Measurements from ENCODE around the gene SPATA6.

The SPATA6 gene

DNA sequence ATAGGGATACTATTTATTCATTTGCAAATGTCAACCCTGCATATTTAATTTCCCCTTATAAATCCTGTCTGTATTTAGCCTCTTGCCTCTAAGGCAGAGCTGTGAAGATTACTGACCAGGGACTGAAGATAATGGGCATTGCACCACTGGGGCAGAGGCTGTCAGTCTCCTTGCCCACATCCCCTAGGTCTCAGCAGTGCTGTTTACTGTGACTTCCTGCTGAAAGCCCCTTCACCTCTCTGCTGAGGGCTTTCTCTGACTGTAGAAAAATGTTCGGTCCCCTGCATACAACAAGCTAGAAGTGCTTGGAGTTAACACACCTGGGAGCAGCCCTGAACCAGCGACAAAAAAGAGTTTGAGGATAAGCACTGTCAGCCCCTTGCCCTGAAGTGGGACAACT is 220.7 kb downstream of the SPATA6 start:
- TF ChIP-seq JUND (IDR thresholded peaks at IDR 0.05; ENCODE audit: low read depth), result no peak
- in situ Hi-C loops (cut with HindIII; ENCODE audit: low pct_unique_long_range_greater_than_20kb, low sequenced_read_pairs), result no loop called here
- DNase-seq (ENCODE audit: low read depth in 1 of 2, low spot score in 1 of 2), result no peak

DNA sequence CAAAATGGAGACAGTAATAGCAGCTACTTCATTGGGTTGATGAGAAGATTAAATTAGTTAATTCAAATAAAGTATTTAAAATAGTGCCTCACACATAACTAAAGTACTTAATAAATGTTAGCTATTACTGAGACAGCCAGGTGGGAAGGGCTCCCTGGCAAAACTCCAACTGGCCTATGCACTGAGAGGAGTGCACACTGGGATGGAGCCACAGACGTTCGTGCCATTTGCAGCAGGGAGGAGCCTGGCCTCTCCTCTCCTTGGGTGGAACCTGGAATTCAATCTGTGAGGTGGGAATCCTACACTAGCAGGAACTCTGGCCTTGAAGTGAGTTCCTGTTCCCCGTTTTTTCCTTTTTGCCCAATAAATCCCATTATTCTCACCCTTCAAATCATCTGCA is 221.4 kb downstream of the SPATA6 start:
- in situ Hi-C loops (cut with HindIII; ENCODE audit: low pct_unique_long_range_greater_than_20kb, low sequenced_read_pairs), result no loop called here
- DNase-seq (ENCODE audit: low read depth in 1 of 2, low spot score in 1 of 2), result no peak
- TF ChIP-seq JUND (IDR thresholded peaks at IDR 0.05; ENCODE audit: low read depth), result no peak

DNA sequence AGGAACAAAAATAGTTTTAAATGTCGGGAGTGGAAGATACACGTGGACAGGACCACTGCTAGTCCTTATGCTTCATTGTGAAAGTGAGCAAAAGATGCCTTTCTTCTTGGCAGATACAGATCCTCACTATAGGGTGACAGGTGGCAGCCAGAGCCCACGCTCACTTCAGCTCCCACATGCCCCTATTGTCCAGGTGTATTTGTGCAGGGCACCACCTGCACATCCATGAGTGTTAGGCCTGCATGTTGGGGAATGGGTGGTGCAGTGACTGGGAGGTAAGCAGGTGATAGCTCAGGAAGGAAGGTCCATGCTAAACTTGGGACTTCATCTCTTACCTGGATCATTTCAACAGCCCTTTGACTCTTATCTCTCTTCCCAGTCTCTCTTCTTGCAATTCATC is 222.1 kb downstream of the SPATA6 start:
- in situ Hi-C loops (cut with HindIII; ENCODE audit: low pct_unique_long_range_greater_than_20kb, low sequenced_read_pairs), result no loop called here
- DNase-seq (ENCODE audit: low read depth in 1 of 2, low spot score in 1 of 2), result no peak
- no peak for TF ChIP-seq JUND (IDR thresholded peaks at IDR 0.05; ENCODE audit: low read depth)

DNA sequence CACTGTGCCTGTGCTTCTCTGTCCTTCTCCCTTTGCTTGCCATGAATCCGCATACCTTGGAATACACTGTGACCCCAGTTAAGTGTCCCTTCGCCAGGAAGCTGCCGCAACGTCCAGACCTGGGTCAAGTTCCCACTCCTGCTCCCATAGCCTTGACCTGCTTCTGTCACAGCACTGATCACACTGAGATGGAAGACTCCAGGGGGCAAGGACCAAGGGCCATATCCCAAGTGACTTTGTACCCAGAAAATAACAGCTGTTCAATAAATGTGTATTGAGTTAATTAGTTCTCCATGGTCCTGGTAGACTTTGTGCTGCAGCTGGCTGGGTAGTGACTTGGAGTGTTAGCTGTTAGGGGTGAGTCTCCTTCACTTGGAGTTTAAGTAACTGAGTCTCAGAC is 223.6 kb downstream of the SPATA6 start:
- no peak for TF ChIP-seq JUND (IDR thresholded peaks at IDR 0.05; ENCODE audit: low read depth)
- in situ Hi-C loops (cut with HindIII; ENCODE audit: low pct_unique_long_range_greater_than_20kb, low sequenced_read_pairs), result no loop called here
- no peak for DNase-seq (ENCODE audit: low read depth in 1 of 2, low spot score in 1 of 2)

DNA sequence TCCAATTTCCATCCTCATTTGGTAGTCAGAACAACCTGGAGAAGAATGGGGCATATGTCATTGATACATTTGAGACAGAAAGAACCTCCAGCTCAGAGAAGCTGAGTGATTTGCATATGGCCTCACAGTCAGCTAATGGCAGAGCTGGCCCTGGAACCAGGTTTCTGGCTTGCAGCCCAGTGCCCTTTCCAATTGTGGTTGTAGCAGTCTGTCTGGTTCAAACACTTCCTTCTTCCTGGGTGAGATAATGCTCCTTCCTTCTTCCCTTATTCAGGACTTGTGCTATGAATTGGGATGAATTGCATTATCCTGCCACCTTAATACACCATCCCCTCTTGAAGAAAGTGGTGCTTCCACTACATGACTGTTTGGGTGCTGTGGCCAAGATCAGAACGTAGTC is 225.3 kb downstream of the SPATA6 start:
- in situ Hi-C loops (cut with HindIII; ENCODE audit: low pct_unique_long_range_greater_than_20kb, low sequenced_read_pairs), result no loop called here
- peak; percentile 2 to 86 for DNase-seq (ENCODE audit: low read depth in 1 of 2, low spot score in 1 of 2)
- no peak for TF ChIP-seq JUND (IDR thresholded peaks at IDR 0.05; ENCODE audit: low read depth)

All from T47D (cell line).